H1 (cell line): ENCODE data around the gene PFKM. TPM values are rescaled to one million over a fixed set of nuclear protein-coding genes. Genes with fewer than 3 reads are reported as not detected.

ENCODE experiments used
- ASH2L ChIP-seq: fragments of 200-600, 300-600 bp; sonication (generic); IDR thresholded peaks from one replicate; pipeline ENCODE4 v1.7.1; 2017; ENCODE audit warnings: low read length
- BCL11A ChIP-seq, 2 experiments: IDR thresholded peaks; one replicate each; pipeline ENCODE4 v1.6.1; 2011; ENCODE audit warnings: low read depth in 2 of 2, low read length in 2 of 2, mild to moderate bottlenecking in 2 of 2
- CBX5 ChIP-seq: fragments of 300-800, 300-1000 bp; sonication (generic); IDR thresholded peaks from 2 replicates; pipeline ENCODE4 v1.7.1; 2016; ENCODE audit warnings: antibody characterized with exemption, low read length, low read depth
- CHD1 ChIP-seq: IDR thresholded peaks from 2 replicates; pipeline ENCODE4 v1.6.1; 2012; ENCODE audit warnings: low read depth, low read length, improper control_type of control experiment
- CHD2 ChIP-seq: IDR thresholded peaks from 2 replicates; pipeline ENCODE4 v1.6.1; 2012; ENCODE audit warnings: low read length, improper control_type of control experiment
- EP300 ChIP-seq, 2 experiments: IDR thresholded peaks; 1 replicate in 1 of 2; 2 replicates in 1 of 2; pipeline ENCODE4 v1.6.1; 2011 to 2012; ENCODE audit warnings: low read depth in 2 of 2, low read length in 2 of 2, mild to moderate bottlenecking in 2 of 2, borderline replicate concordance in 1 of 2, inconsistent platforms in 1 of 2, moderate library complexity in 1 of 2
- FOSL1 ChIP-seq: IDR thresholded peaks from 2 replicates; pipeline ENCODE4 v1.6.1; 2011; ENCODE audit warnings: mild to moderate bottlenecking, low read depth, low read length, moderate library complexity; ENCODE audit not compliant: insufficient read depth
- GABPA ChIP-seq: IDR thresholded peaks from 2 replicates; pipeline ENCODE4 v1.6.1; 2011; ENCODE audit warnings: mild to moderate bottlenecking, low read length, moderate library complexity, borderline replicate concordance; ENCODE audit not compliant: insufficient read depth
- JUN ChIP-seq: IDR thresholded peaks from 2 replicates; pipeline ENCODE4 v1.6.1; 2011; ENCODE audit warnings: low read depth, mild to moderate bottlenecking, improper control_type of control experiment, low read length
- NRF1 ChIP-seq: IDR thresholded peaks from 2 replicates; pipeline ENCODE4 v1.6.1; 2011; ENCODE audit warnings: mild to moderate bottlenecking, low read depth, low read length, improper control_type of control experiment
- PHF8 ChIP-seq: fragments of 200-600 bp; sonication (generic); conservative IDR thresholded peaks from 2 replicates; pipeline ENCODE4 v1.7.1; 2012; ENCODE audit warnings: low read depth, mild to moderate bottlenecking, inconsistent platforms, low read length, moderate library complexity
- POU5F1 ChIP-seq: IDR thresholded peaks from 2 replicates; pipeline ENCODE4 v1.6.1; 2011; ENCODE audit warnings: low read depth, mild to moderate bottlenecking, low read length, moderate library complexity
- RAD21 ChIP-seq, 2 experiments: IDR thresholded peaks in 1 of 2; conservative IDR thresholded peaks in 1 of 2; 2 replicates each; pipeline ENCODE4 v1.6.1; 2011; ENCODE audit warnings: low read depth in 2 of 2, low read length in 2 of 2, improper control_type of control experiment in 1 of 2, inconsistent platforms in 1 of 2, mild to moderate bottlenecking in 1 of 2, moderate library complexity in 1 of 2
- SAP30 ChIP-seq: fragments of 300-600 bp; sonication (generic); IDR thresholded peaks from 2 replicates; pipeline ENCODE4 v1.7.1; 2012; ENCODE audit warnings: low read length, moderate library complexity, mild to moderate bottlenecking, inconsistent platforms; ENCODE audit not compliant: insufficient read depth, insufficient replicate concordance
- SIX5 ChIP-seq: IDR thresholded peaks from 2 replicates; pipeline ENCODE4 v1.6.1; 2011; ENCODE audit warnings: mild to moderate bottlenecking, low read depth, low read length
- SP4 ChIP-seq: IDR thresholded peaks from 2 replicates; pipeline ENCODE4 v1.6.1; 2012; ENCODE audit warnings: low read length, inconsistent platforms
- TEAD4 ChIP-seq: IDR thresholded peaks from 2 replicates; pipeline ENCODE4 v1.6.1; 2012; ENCODE audit warnings: low read depth, low read length, inconsistent platforms, mixed read lengths
- polyA plus RNA-seq, 7 experiments: library from polyadenylated mRNA; depleted of rRNA in 3 of 7; stranded (reverse) in 5 of 7; unstranded in 2 of 7; fragments of >200 nt in 5 of 7; fragments of 200-250 nt in 2 of 7; gene quantifications; 1 replicate in 5 of 7; 2 replicates in 1 of 7; 4 replicates in 1 of 7; pipeline versions ENCODE4 v1.2.1 to v1.2.3, GENCODE V29; 2011 to 2013; ENCODE audit warnings: missing spikeins in 2 of 7, mixed read lengths in 2 of 7
- total RNA-seq: library from RNA; stranded (reverse); fragmentation: NEBNext Ultra II Directional; extraction: Animal tissue kit (Norgen Biotek cat#: 25700); gene quantifications from 2 replicates; pipeline ENCODE4 v1.2.1, GENCODE V29; 2021
- TF ChIP-seq, protein P1 (sequence below): IDR thresholded peaks from 2 replicates; pipeline ENCODE4 v1.6.1; 2011; ENCODE audit warnings: low read depth, mild to moderate bottlenecking, low read length; ENCODE audit not compliant: insufficient read depth
- TF ChIP-seq, protein P2 (sequence below): IDR thresholded peaks from 2 replicates; pipeline ENCODE4 v1.6.1; 2012; ENCODE audit warnings: inconsistent platforms
- TF ChIP-seq, protein P3 (sequence below), 3 experiments: IDR thresholded peaks; 1 replicate in 2 of 3; 2 replicates in 1 of 3; pipeline versions ENCODE4 v1.5.1 to v1.6.1; 2011; ENCODE audit warnings: low read length in 3 of 3, mild to moderate bottlenecking in 3 of 3, inconsistent platforms in 2 of 3, low read depth in 1 of 3, moderate library complexity in 1 of 3; ENCODE audit not compliant: insufficient read depth in 1 of 3; ENCODE audit errors: control extremely low read depth in 1 of 3

Gene PFKM
- total and polyA plus RNA-seq, 2 of the 8 experiments (the other 6 are each of a cell fraction or from before 2014, with no cell fraction given): 62.6 to 106 TPM

- peak; percentile 69; the same call in 1 of the 2 replicates for TF ChIP-seq TEAD4
- no peak for TF ChIP-seq PHF8
- TF ChIP-seq POU5F1: no peak
- TF ChIP-seq GABPA: no peak
- TF ChIP-seq, protein P1, sequence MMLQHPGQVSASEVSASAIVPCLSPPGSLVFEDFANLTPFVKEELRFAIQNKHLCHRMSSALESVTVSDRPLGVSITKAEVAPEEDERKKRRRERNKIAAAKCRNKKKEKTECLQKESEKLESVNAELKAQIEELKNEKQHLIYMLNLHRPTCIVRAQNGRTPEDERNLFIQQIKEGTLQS: no peak
- no peak for TF ChIP-seq SIX5
- TF ChIP-seq FOSL1: no peak
- TF ChIP-seq EP300 (IDR thresholded peaks at IDR 0.05; ENCODE audit: borderline replicate concordance in 1 of 2, low read depth in 2 of 2, low read length in 2 of 2): no peak
- TF ChIP-seq CHD2: no peak
- TF ChIP-seq, protein P2, sequence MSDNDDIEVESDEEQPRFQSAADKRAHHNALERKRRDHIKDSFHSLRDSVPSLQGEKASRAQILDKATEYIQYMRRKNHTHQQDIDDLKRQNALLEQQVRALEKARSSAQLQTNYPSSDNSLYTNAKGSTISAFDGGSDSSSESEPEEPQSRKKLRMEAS: no peak
- TF ChIP-seq NRF1: no peak
- peak; percentile 92 for TF ChIP-seq SAP30
- TF ChIP-seq JUN: no peak
- TF ChIP-seq, protein P3, sequence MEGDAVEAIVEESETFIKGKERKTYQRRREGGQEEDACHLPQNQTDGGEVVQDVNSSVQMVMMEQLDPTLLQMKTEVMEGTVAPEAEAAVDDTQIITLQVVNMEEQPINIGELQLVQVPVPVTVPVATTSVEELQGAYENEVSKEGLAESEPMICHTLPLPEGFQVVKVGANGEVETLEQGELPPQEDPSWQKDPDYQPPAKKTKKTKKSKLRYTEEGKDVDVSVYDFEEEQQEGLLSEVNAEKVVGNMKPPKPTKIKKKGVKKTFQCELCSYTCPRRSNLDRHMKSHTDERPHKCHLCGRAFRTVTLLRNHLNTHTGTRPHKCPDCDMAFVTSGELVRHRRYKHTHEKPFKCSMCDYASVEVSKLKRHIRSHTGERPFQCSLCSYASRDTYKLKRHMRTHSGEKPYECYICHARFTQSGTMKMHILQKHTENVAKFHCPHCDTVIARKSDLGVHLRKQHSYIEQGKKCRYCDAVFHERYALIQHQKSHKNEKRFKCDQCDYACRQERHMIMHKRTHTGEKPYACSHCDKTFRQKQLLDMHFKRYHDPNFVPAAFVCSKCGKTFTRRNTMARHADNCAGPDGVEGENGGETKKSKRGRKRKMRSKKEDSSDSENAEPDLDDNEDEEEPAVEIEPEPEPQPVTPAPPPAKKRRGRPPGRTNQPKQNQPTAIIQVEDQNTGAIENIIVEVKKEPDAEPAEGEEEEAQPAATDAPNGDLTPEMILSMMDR (IDR thresholded peaks at IDR 0.05; ENCODE audit: control extremely low read depth in 1 of 3, insufficient read depth in 1 of 3, low read depth in 1 of 3, low read length in 3 of 3): no peak
- no peak for TF ChIP-seq ASH2L
- TF ChIP-seq CBX5: no peak
- TF ChIP-seq SP4: 0 out of 2 replicates have a peak, but pooled peaks have one; percentile 25
- no peak for TF ChIP-seq CHD1
- TF ChIP-seq BCL11A (IDR thresholded peaks at IDR 0.05; ENCODE audit: low read depth in 2 of 2, low read length in 2 of 2): no peak
- TF ChIP-seq RAD21 (IDR thresholded peaks at IDR 0.05 in 1 of 2, conservative IDR thresholded peaks at IDR 0.05 in 1 of 2; ENCODE audit: low read depth in 2 of 2, low read length in 2 of 2): no peak
Observed at GRCh38 chr12:48142818-48143674, 23.9 kb downstream of the PFKM start (continued).
